K562 (cell line): Measurements from ENCODE around the gene ZNF865. TPM values are rescaled to one million over a fixed set of nuclear protein-coding genes. Genes with fewer than 3 reads are reported as not detected.

Source experiments
- BACH1 ChIP-seq: fragments of 200-800 bp; sonication (Bioruptor generic); IDR thresholded peaks from 2 replicates; pipeline ENCODE4 v1.6.1; 2016; ENCODE audit warnings: missing genetic modification characterization, missing compliant biosample characterization
- BCL6 ChIP-seq: fragments of 250-450 bp; sonication (Bioruptor Pico); IDR thresholded peaks from 2 replicates; pipeline ENCODE4 v1.4.0; 2020
- BCOR ChIP-seq: fragments of 450-650 bp; IDR thresholded peaks from 2 replicates; pipeline ENCODE4 v1.6.1; 2016
- CHCHD3 ChIP-seq: fragments of 250-450 bp; sonication (Bioruptor Pico); IDR thresholded peaks from 2 replicates; pipeline ENCODE4 v2.1.2; 2022; ENCODE audit warnings: mild to moderate bottlenecking
- CTCFL ChIP-seq: IDR thresholded peaks from 2 replicates; pipeline ENCODE4 v1.6.1; 2011; ENCODE audit warnings: borderline replicate concordance, low read depth, mild to moderate bottlenecking, moderate library complexity, low read length; ENCODE audit not compliant: insufficient read depth, poor library complexity, severe bottlenecking
- EP300 ChIP-seq: IDR thresholded peaks from 2 replicates; pipeline ENCODE4 v1.6.1; 2012; ENCODE audit warnings: low read length, improper control_type of control experiment
- FOXA1 ChIP-seq: fragments of 450-650 bp; IDR thresholded peaks from 2 replicates; pipeline ENCODE4 v1.6.1; 2016; ENCODE audit warnings: mild to moderate bottlenecking, borderline replicate concordance
- GTF2F1 ChIP-seq: IDR thresholded peaks from 2 replicates; pipeline ENCODE4 v1.6.1; 2011; ENCODE audit warnings: low read depth, low read length, improper control_type of control experiment
- HCFC1 ChIP-seq: IDR thresholded peaks from 2 replicates; pipeline ENCODE4 v1.6.1; 2012; ENCODE audit warnings: low read depth, low read length, improper control_type of control experiment
- HOXB6 ChIP-seq: fragments of 250-450 bp; sonication (Bioruptor Pico); IDR thresholded peaks from 2 replicates; pipeline ENCODE4 v1.5.1; 2022; ENCODE audit warnings: mild to moderate bottlenecking, borderline replicate concordance
- ILF3 ChIP-seq: fragments of 450-650 bp; IDR thresholded peaks from 2 replicates; pipeline ENCODE4 v1.6.1; 2018; ENCODE audit warnings: antibody characterized with exemption, mild to moderate bottlenecking, moderate library complexity, borderline replicate concordance
- NFATC3 ChIP-seq: fragments of 450-650 bp; IDR thresholded peaks from 2 replicates; pipeline ENCODE4 v1.6.1; 2017; ENCODE audit warnings: mild to moderate bottlenecking
- NFYB ChIP-seq: IDR thresholded peaks from 2 replicates; pipeline ENCODE4 v1.6.1; 2011; ENCODE audit warnings: mild to moderate bottlenecking, moderate library complexity; ENCODE audit not compliant: insufficient read length; ENCODE audit errors: extremely low read depth
- POLR2AphosphoS2 ChIP-seq: IDR thresholded peaks from 2 replicates; pipeline ENCODE4 v1.6.1; 2012; ENCODE audit warnings: low read length, improper control_type of control experiment
- RBFOX2 ChIP-seq: fragments of 200-400 bp; formaldehyde crosslinking; IDR thresholded peaks from 2 replicates; pipeline ENCODE4 v1.6.1; 2017; ENCODE audit warnings: low read depth, mild to moderate bottlenecking, low read length, moderate library complexity
- RNF219 ChIP-seq: fragments of 250-450 bp; sonication (Bioruptor Pico); IDR thresholded peaks from 2 replicates; pipeline ENCODE4 v1.5.0; 2022; ENCODE audit warnings: mild to moderate bottlenecking
- SIN3A ChIP-seq, 2 experiments: fragments of 150-350 bp in 1 of 2; IDR thresholded peaks; 2 replicates each; pipeline ENCODE4 v1.6.1; 2011 to 2016; ENCODE audit warnings: borderline replicate concordance in 2 of 2, low read depth in 2 of 2, low read length in 2 of 2, mild to moderate bottlenecking in 2 of 2, moderate library complexity in 2 of 2; ENCODE audit not compliant: control insufficient read depth in 1 of 2
- SRSF3 ChIP-seq: fragments of 200-400 bp; formaldehyde crosslinking; IDR thresholded peaks from 2 replicates; pipeline ENCODE4 v1.6.1; 2016; ENCODE audit warnings: mild to moderate bottlenecking, low read length, moderate library complexity; ENCODE audit not compliant: insufficient read depth
- TAF15 ChIP-seq: fragments of 200-400 bp; formaldehyde crosslinking; IDR thresholded peaks from 2 replicates; pipeline ENCODE4 v1.6.1; 2017; ENCODE audit warnings: mild to moderate bottlenecking, low read depth, low read length, moderate library complexity
- TARDBP ChIP-seq: fragments of 450-650 bp; IDR thresholded peaks from 2 replicates; pipeline ENCODE4 v1.6.1; 2016
- ZBTB2 ChIP-seq: fragments of 450-650 bp; IDR thresholded peaks from 2 replicates; pipeline ENCODE4 v1.6.1; 2016; ENCODE audit warnings: antibody characterized with exemption
- ZBTB43 ChIP-seq: sonication (generic); formaldehyde crosslinking; IDR thresholded peaks from 2 replicates; pipeline ENCODE4 v1.8.0; 2023; ENCODE audit warnings: mild to moderate bottlenecking, missing genetic modification reagents
- ZNF224 ChIP-seq: sonication (generic); formaldehyde crosslinking; IDR thresholded peaks from 2 replicates; pipeline ENCODE4 v1.8.0; 2022; ENCODE audit warnings: mild to moderate bottlenecking, missing genetic modification reagents
- ZNF316 ChIP-seq: fragments of 450-650 bp; IDR thresholded peaks from 2 replicates; pipeline ENCODE4 v1.6.1; 2016
- ZNF76 ChIP-seq: fragments of 250-450 bp; sonication (Bioruptor Pico); IDR thresholded peaks from 2 replicates; pipeline ENCODE4 v1.4.0; 2020; ENCODE audit warnings: mild to moderate bottlenecking, moderate library complexity, borderline replicate concordance
- polyA plus RNA-seq, 8 experiments: library from polyadenylated mRNA; depleted of rRNA in 4 of 8; stranded (reverse) in 5 of 8; unstranded in 3 of 8; fragments of >200 nt; fragmentation: Nextera tagmentation in 2 of 8; fragmentation: Illumina TruSeq in 1 of 8; extraction: Ambion mirVana in 2 of 8; extraction: Trizol in 1 of 8; gene quantifications; 2 replicates each; pipeline versions ENCODE4 v1.2.1 to v1.2.3, GENCODE V29; 2011 to 2014; ENCODE audit warnings: inconsistent platforms in 1 of 8, missing spikeins in 1 of 8
- total RNA-seq, 7 experiments: library from RNA; depleted of rRNA in 6 of 7; stranded (reverse); fragments of >200 nt in 6 of 7; fragmentation: Illumina TruSeq in 2 of 7; extraction: Trizol in 2 of 7; gene quantifications; 2 replicates each; pipeline versions ENCODE4 v1.2.1 to v1.2.3, GENCODE V29; 2011 to 2021; ENCODE audit warnings: low replicate concordance in 1 of 7

Gene ZNF865
- total and polyA plus RNA-seq, 9 of the 15 experiments (the other 6 are each of a cell fraction or from before 2014, with no cell fraction given), result 0.40 to 18.8 (median 1.6) TPM; not detected in 2

- TF ChIP-seq ZBTB43, result no peak
- peak; percentile 21; the same call in 1 of the 2 replicates for TF ChIP-seq EP300
- TF ChIP-seq RBFOX2, result peak; percentile 76
- TF ChIP-seq ILF3, result no peak
- no peak for TF ChIP-seq HOXB6 (CRISPR knock-in tag)
- TF ChIP-seq GTF2F1, result no peak
- TF ChIP-seq ZNF76 (CRISPR knock-in tag), result no peak
- TF ChIP-seq CTCFL, result no peak
- TF ChIP-seq RNF219 (CRISPR knock-in tag), result no peak
- TF ChIP-seq SIN3A (IDR thresholded peaks at IDR 0.05; ENCODE audit: borderline replicate concordance in 2 of 2, control insufficient read depth in 1 of 2, low read depth in 2 of 2, low read length in 2 of 2), result peak in 1 of 2 experiments; percentile 43; a peak in 1 of 4 replicates
- TF ChIP-seq HCFC1, result peak; percentile 84
- no peak for TF ChIP-seq BACH1 (tag)
- no peak for TF ChIP-seq POLR2AphosphoS2
- TF ChIP-seq SRSF3, result no peak
- no peak for TF ChIP-seq ZNF224 (CRISPR knock-in tag)
- TF ChIP-seq FOXA1, result no peak
- TF ChIP-seq ZNF316, result no peak
- TF ChIP-seq NFATC3, result no peak
- no peak for TF ChIP-seq ZBTB2
- no peak for TF ChIP-seq TAF15
- no peak for TF ChIP-seq BCL6 (CRISPR knock-in tag)
- TF ChIP-seq BCOR, result no peak
- no peak for TF ChIP-seq NFYB
- TF ChIP-seq CHCHD3, result no peak
- TF ChIP-seq TARDBP, result no peak
Observed at GRCh38 chr19:55599468-55599841, 6.0 kb upstream of the ZNF865 start, which contains the start of gene FIZ1 (continued).
